Endodermal cell (in vitro differentiated cells): ENCODE data around the gene YRDC. TPM values are rescaled to one million over a fixed set of nuclear protein-coding genes. Genes with fewer than 3 reads are reported as not detected.
"Not testable (repeated sequence)": the region's sequence is repeated elsewhere in the genome, so short reads cannot be mapped to it uniquely, and the experiment has no call there.

Experiments used
- DNase-seq: peaks from one replicate; pipeline ENCODE4 v3.0.0-alpha.2; 2017
- H3K27ac ChIP-seq: 2 replicates; pipeline ENCODE4 v1.5.1; 2013; ENCODE audit warnings: mild to moderate bottlenecking, low read depth, low read length, moderate library complexity
- H3K27me3 ChIP-seq: 2 replicates; pipeline ENCODE4 v1.6.1; 2013; ENCODE audit warnings: mild to moderate bottlenecking, low read length, moderate library complexity; ENCODE audit not compliant: insufficient read depth, control insufficient read depth, poor library complexity, severe bottlenecking
- H3K36me3 ChIP-seq: 2 replicates; pipeline ENCODE4 v1.7.0; 2013; ENCODE audit warnings: mild to moderate bottlenecking, low read length, moderate library complexity; ENCODE audit not compliant: control insufficient read depth, insufficient read depth
- H3K4me1 ChIP-seq: one replicate; pipeline ENCODE4 v1.7.0; 2013; ENCODE audit warnings: low read length; ENCODE audit not compliant: control insufficient read depth, insufficient read depth
- H3K4me3 ChIP-seq: 2 replicates; pipeline ENCODE4 v1.5.1; 2013; ENCODE audit warnings: mild to moderate bottlenecking, low read length, moderate library complexity
- H3K9ac ChIP-seq: 2 replicates; pipeline ENCODE4 v1.6.1; 2013; ENCODE audit warnings: mild to moderate bottlenecking, low read length, moderate library complexity; ENCODE audit not compliant: poor library complexity, severe bottlenecking; ENCODE audit errors: extremely low read depth
- H3K9me3 ChIP-seq: 2 replicates; pipeline ENCODE4 v1.6.1; 2013; ENCODE audit warnings: mild to moderate bottlenecking, low read length, moderate library complexity; ENCODE audit not compliant: control insufficient read depth
- H3K27ac Mint-ChIP-seq: 2 replicates; pipeline ENCODE4 v1.8.0; 2020; ENCODE audit warnings: mixed read lengths
- H3K27me3 Mint-ChIP-seq: 2 replicates; pipeline ENCODE4 v1.8.0; 2021; ENCODE audit warnings: mild to moderate bottlenecking, mixed read lengths; ENCODE audit not compliant: insufficient read depth
- H3K36me3 Mint-ChIP-seq: 2 replicates; pipeline ENCODE4 v1.8.0; 2020; ENCODE audit warnings: low read depth, mixed read lengths
- H3K4me1 Mint-ChIP-seq: 2 replicates; pipeline ENCODE4 v1.8.0; 2020; ENCODE audit warnings: mixed read lengths
- H3K4me3 Mint-ChIP-seq: 2 replicates; pipeline ENCODE4 v1.8.0; 2020; ENCODE audit warnings: mild to moderate bottlenecking, moderate library complexity, mixed read lengths
- H3K9me3 Mint-ChIP-seq: 2 replicates; pipeline ENCODE4 v1.8.0; 2020; ENCODE audit warnings: mild to moderate bottlenecking, mixed read lengths
- whole genome bisulfite sequencing, 2 experiments: methylation state at CpG; one replicate each; pipeline versions ENCODE4 v1.1.5 to v1.1.7; 2013; ENCODE audit warnings: missing lambda C conversion rate in 2 of 2, mixed read lengths in 1 of 2; ENCODE audit not compliant: insufficient coverage in 1 of 2, insufficient read length in 1 of 2; 5-methylcytosine and 5-hydroxymethylcytosine counted together
- total RNA-seq, 2 donors: library from RNA; stranded (reverse); fragmentation: NEBNext Ultra II Directional in 1 of 2; extraction: Animal tissue kit (Norgen Biotek cat#: 25700) in 1 of 2; gene quantifications; 2 replicates in 1 of 2; 3 replicates in 1 of 2; pipeline ENCODE4 v1.2.1, GENCODE V29; 2021
- TF ChIP-seq, protein P1 (sequence below): fragments of 200-600 bp; sonication (generic); conservative IDR thresholded peaks from 2 replicates; pipeline ENCODE4 v1.5.0; 2021; ENCODE audit warnings: antibody characterized with exemption, mild to moderate bottlenecking

Gene YRDC
- total RNA-seq, 2 donors from 2014 or later, result 21.0 to 21.1 TPM

DNA sequence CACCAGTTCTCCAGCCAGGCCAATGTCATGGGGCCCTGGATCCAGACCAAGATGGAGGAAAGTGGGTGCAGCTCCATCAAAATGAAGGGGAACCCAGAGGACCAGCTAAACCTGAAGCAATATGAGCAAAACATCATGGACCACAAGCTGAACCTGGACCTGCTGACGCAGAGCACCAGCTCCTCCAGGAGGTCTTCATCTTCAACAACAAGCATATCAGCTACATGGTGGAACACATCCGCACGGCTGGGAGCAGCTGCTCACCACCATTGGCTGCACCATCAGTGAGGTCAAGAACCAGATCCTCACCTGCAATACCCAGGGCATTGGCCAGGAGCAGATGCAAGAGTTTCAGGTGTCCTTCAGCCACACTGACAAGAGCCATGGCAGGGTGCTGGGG lies 29.4 kb downstream of the YRDC start:
- no peaks in the 10 kb centered on the region for H3K36me3 Mint-ChIP-seq
- H3K9ac ChIP-seq, result no peak overlapping the region
- no peak overlapping the region for H3K27ac Mint-ChIP-seq
- no peak overlapping the region for H3K4me3 ChIP-seq
- no peaks in the 10 kb centered on the region for H3K36me3 ChIP-seq
- no peak for DNase-seq
- H3K4me3 Mint-ChIP-seq, result no peak overlapping the region
- H3K9me3 ChIP-seq, result no peaks in the 10 kb centered on the region
- WGBS, 2 experiments, result 84 to 91% methylated on average over 3 of the region's 3 CpGs
- TF ChIP-seq, protein P1, sequence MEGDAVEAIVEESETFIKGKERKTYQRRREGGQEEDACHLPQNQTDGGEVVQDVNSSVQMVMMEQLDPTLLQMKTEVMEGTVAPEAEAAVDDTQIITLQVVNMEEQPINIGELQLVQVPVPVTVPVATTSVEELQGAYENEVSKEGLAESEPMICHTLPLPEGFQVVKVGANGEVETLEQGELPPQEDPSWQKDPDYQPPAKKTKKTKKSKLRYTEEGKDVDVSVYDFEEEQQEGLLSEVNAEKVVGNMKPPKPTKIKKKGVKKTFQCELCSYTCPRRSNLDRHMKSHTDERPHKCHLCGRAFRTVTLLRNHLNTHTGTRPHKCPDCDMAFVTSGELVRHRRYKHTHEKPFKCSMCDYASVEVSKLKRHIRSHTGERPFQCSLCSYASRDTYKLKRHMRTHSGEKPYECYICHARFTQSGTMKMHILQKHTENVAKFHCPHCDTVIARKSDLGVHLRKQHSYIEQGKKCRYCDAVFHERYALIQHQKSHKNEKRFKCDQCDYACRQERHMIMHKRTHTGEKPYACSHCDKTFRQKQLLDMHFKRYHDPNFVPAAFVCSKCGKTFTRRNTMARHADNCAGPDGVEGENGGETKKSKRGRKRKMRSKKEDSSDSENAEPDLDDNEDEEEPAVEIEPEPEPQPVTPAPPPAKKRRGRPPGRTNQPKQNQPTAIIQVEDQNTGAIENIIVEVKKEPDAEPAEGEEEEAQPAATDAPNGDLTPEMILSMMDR, result no peak
- peaks cover 76% of the 10 kb centered on the region for H3K27me3 ChIP-seq
- no peaks in the 10 kb centered on the region for H3K4me1 ChIP-seq
- no peaks in the 10 kb centered on the region for H3K4me1 Mint-ChIP-seq
- H3K9me3 Mint-ChIP-seq, result peaks cover 14% of the 10 kb centered on the region
- H3K27me3 Mint-ChIP-seq, result peaks cover 50% of the 10 kb centered on the region
- no peak overlapping the region for H3K27ac ChIP-seq

DNA sequence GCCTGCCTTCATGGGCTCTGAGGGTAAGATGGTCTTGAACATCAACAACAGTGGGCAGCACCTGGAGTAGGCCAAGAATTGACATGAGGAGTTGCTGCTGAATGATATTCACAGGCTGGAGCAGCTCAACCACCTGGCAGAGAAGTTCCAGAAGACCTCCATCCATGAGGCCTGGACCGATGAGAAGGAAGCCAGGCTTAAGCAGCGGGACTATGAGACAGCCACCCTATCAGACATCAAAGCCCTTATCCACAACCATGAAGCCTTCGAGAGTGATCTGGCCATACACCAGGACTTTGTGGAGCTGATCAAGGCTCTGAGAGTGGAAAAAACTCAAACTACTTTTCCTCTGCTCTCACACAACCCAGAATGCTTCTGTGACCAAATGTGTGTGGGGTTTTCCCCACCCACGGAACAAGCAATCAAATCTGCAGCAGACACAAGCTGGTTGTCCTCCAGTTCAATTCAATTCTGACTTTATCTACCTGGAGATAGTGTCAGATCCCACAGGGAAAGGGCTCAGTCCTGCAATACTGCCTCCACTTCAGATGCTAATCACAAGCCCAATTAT lies 31.0 kb downstream of the YRDC start:
- H3K27me3 Mint-ChIP-seq, result peaks cover 51% of the 10 kb centered on the region
- no peak overlapping the region for H3K4me3 Mint-ChIP-seq
- Histone ChIP-seq H3K36me3 (no peaks in the 10 kb centered on the region), H3K9ac (no peak overlapping the region), H3K27ac (no peak overlapping the region), H3K4me1 (no peaks in the 10 kb centered on the region), H3K9me3 (no peaks in the 10 kb centered on the region), H3K4me3 (no peak overlapping the region), H3K27me3 (peaks cover 68% of the 10 kb centered on the region)
- H3K27ac Mint-ChIP-seq, result no peak overlapping the region
- H3K4me1 Mint-ChIP-seq, result no peaks in the 10 kb centered on the region
- TF ChIP-seq, protein P1, result no peak
- WGBS, 2 experiments, result 62 to 80% methylated on average over 3 to 4 of the region's 4 CpGs
- no peaks in the 10 kb centered on the region for H3K36me3 Mint-ChIP-seq
- no peak for DNase-seq
- peaks cover 19% of the 10 kb centered on the region for H3K9me3 Mint-ChIP-seq

DNA sequence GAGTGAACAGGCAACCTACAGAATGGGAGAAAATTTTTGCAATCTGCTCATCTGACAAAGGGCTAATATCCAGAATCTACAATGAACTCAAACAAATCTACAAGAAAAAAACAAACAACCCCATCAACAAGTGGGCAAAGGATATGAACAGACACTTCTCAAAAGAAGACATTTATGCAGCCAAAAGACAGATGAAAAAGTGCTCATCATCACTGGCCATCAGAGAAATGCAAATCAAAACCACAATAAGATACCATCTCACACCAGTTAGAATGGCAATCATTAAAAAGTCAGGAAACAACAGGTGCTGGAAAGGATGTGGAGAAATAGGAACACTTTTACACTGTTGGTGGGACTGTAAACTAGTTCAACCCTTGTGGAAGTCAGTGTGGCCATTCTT lies 36.6 kb downstream of the YRDC start:
- H3K36me3 ChIP-seq, H3K27ac ChIP-seq, H3K4me3 ChIP-seq, H3K4me3 Mint-ChIP-seq, H3K4me1 Mint-ChIP-seq, H3K9ac ChIP-seq, H3K36me3 Mint-ChIP-seq, DNase-seq, H3K9me3 ChIP-seq, H3K4me1 ChIP-seq, H3K27ac Mint-ChIP-seq: not testable (repeated sequence)
- peaks cover 13% of the 10 kb centered on the region for H3K9me3 Mint-ChIP-seq
- H3K27me3 Mint-ChIP-seq, result peaks cover 59% of the 10 kb centered on the region
- peaks cover 65% of the 10 kb centered on the region for H3K27me3 ChIP-seq

DNA sequence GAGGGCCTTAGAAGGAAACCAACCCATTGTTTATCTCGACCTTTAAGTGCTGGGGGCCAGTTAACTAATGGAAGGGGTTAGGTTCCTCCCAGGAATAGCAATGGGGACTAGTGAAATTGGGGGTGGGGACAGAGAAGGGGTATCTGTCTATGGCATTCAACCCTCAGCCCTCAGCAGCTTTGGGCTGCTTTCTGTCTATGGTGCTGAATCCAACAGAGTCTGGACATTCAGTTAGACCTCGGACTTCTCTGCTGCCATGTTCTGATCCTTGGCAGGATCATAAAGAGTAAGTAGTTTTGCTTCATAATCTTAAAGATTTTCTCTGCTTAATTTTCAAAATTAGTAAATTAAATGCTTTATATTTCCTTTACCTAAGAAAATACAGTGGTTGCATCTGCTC lies 40.5 kb downstream of the YRDC start:
- H3K4me3 Mint-ChIP-seq, result no peak overlapping the region
- no peaks in the 10 kb centered on the region for H3K4me1 Mint-ChIP-seq
- Histone ChIP-seq H3K36me3 (no peaks in the 10 kb centered on the region), H3K4me3 (no peak overlapping the region), H3K9me3 (no peaks in the 10 kb centered on the region), H3K27me3 (peaks cover 88% of the 10 kb centered on the region), H3K9ac (no peak overlapping the region), H3K27ac (no peak overlapping the region), H3K4me1 (no peaks in the 10 kb centered on the region)
- H3K27me3 Mint-ChIP-seq, result peaks cover 88% of the 10 kb centered on the region
- 57 to 80% methylated on average over 1 to 2 of the region's 2 CpGs for WGBS, 2 experiments
- no peaks in the 10 kb centered on the region for H3K9me3 Mint-ChIP-seq
- H3K27ac Mint-ChIP-seq, result no peak overlapping the region
- DNase-seq, result no peak
- H3K36me3 Mint-ChIP-seq, result no peaks in the 10 kb centered on the region
- TF ChIP-seq, protein P1, result no peak
